Upper lobe of right lung (tissue), 1 donor: ENCODE measurements around the gene CCDC69. TPM values are rescaled to one million over a fixed set of nuclear protein-coding genes. Genes with fewer than 3 reads are reported as not detected.

ENCODE experiments used
- ATAC-seq: fragments of 200-7000 bp; cut with Tn5 transposase; one replicate; pipeline ENCODE4 v1.9.1; 2020; ENCODE audit warnings: mild to moderate bottlenecking, moderate library complexity
- DNase-seq: peaks from one replicate; pipeline ENCODE4 v3.0.0-alpha.2; 2020
- H3K27ac ChIP-seq: fragments of 200-600 bp; one replicate; pipeline ENCODE4 v1.8.0; 2022
- H3K27me3 ChIP-seq: fragments of 200-600 bp; one replicate; pipeline ENCODE4 v1.8.0; 2022; ENCODE audit warnings: mild to moderate bottlenecking
- H3K36me3 ChIP-seq: fragments of 200-600 bp; one replicate; pipeline ENCODE4 v1.8.0; 2022
- H3K4me1 ChIP-seq: fragments of 200-600 bp; one replicate; pipeline ENCODE4 v1.8.0; 2022
- H3K4me3 ChIP-seq: fragments of 200-600 bp; one replicate; pipeline ENCODE4 v1.8.0; 2022; ENCODE audit warnings: mild to moderate bottlenecking
- H3K9me3 ChIP-seq: fragments of 200-600 bp; one replicate; pipeline ENCODE4 v1.8.0; 2022
- CTCF ChIP-seq: fragments of 200-600 bp; IDR thresholded peaks from one replicate; pipeline ENCODE4 v1.8.0; 2022; ENCODE audit warnings: antibody characterized with exemption
- intact Hi-C: fragments of 100-400 bp; cut with DNase I; formaldehyde crosslinking; loops from one replicate; pipeline ENCODE4 v1.11.0; 2022
- total RNA-seq: library from RNA; stranded (reverse); fragmentation: NEBNext Ultra II Directional; extraction: Animal tissue kit (Norgen Biotek cat#: 25700); gene quantifications from one replicate; pipeline ENCODE4 v1.2.1, GENCODE V29; 2021
- donor health status: DM: no; HTN: yes; CAD: no; lungs with severe emphysema.

Gene CCDC69
- total RNA-seq, 1 donor from 2014 or later: 81.9 TPM

- ATAC-seq (no peak), DNase-seq (peak; percentile 10)
- H3K27me3 ChIP-seq: no peaks in the 10 kb centered on the region
- no peaks in the 10 kb centered on the region for H3K4me1 ChIP-seq
- H3K27ac ChIP-seq: no peak overlapping the region
- H3K36me3 ChIP-seq: peaks cover 49% of the 10 kb centered on the region
- TF ChIP-seq CTCF: no peak
- no peaks in the 10 kb centered on the region for H3K9me3 ChIP-seq
- intact Hi-C loops: no loop called here
- no peak overlapping the region for H3K4me3 ChIP-seq
Measured at GRCh38 chr5:151186538-151186937, 37.4 kb downstream of the CCDC69 start.

GRCh38 chr5:151186052-151186451 lies 37.8 kb downstream of the CCDC69 start:
- Histone ChIP-seq H3K4me1 (no peaks in the 10 kb centered on the region), H3K4me3 (no peak overlapping the region), H3K36me3 (peaks cover 54% of the 10 kb centered on the region), H3K27ac (no peak overlapping the region), H3K9me3 (no peaks in the 10 kb centered on the region), H3K27me3 (no peaks in the 10 kb centered on the region)
- intact Hi-C loops: no loop called here
- no peak for DNase-seq
- TF ChIP-seq CTCF: no peak
- no peak for ATAC-seq

GRCh38 chr5:151184316-151185042 lies 39.4 kb downstream of the CCDC69 start:
- H3K27ac ChIP-seq: no peak overlapping the region
- H3K4me3 ChIP-seq: no peak overlapping the region
- intact Hi-C loops: no loop called here
- DNase-seq (no peak), ATAC-seq (no peak)
- no peak for TF ChIP-seq CTCF
- peaks cover 55% of the 10 kb centered on the region for H3K36me3 ChIP-seq
- no peaks in the 10 kb centered on the region for H3K27me3 ChIP-seq
- H3K4me1 ChIP-seq: no peaks in the 10 kb centered on the region
- no peaks in the 10 kb centered on the region for H3K9me3 ChIP-seq

GRCh38 chr5:151183456-151184245 lies 40.2 kb downstream of the CCDC69 start:
- Histone ChIP-seq H3K9me3 (no peaks in the 10 kb centered on the region), H3K4me1 (no peaks in the 10 kb centered on the region), H3K27me3 (no peaks in the 10 kb centered on the region), H3K4me3 (no peak overlapping the region), H3K27ac (no peak overlapping the region), H3K36me3 (peaks cover 60% of the 10 kb centered on the region)
- DNase-seq (no peak), ATAC-seq (no peak)
- no peak for TF ChIP-seq CTCF
- intact Hi-C loops: no loop called here

- no peaks in the 10 kb centered on the region for H3K9me3 ChIP-seq
- H3K36me3 ChIP-seq: peaks cover 59% of the 10 kb centered on the region
Measured at GRCh38 chr5:151182976-151183375, 40.9 kb downstream of the CCDC69 start.

More at GRCh38 chr5:151182976-151183375, 40.9 kb downstream of the CCDC69 start:
- ATAC-seq (no peak), DNase-seq (no peak)
- Histone ChIP-seq H3K27ac (no peak overlapping the region), H3K4me1 (no peaks in the 10 kb centered on the region), H3K27me3 (no peaks in the 10 kb centered on the region), H3K4me3 (no peak overlapping the region)
- TF ChIP-seq CTCF: no peak
- intact Hi-C loops: no loop called here
